HepG2 (cell line): Measurements from ENCODE around the gene SRRT. TPM values are rescaled to one million over a fixed set of nuclear protein-coding genes. Genes with fewer than 3 reads are reported as not detected.

Experiments used
- AGO2 ChIP-seq: fragments of 200-400 bp; formaldehyde crosslinking; optimal IDR thresholded peaks from 2 replicates; pipeline ENCODE3; 2017; ENCODE audit warnings: mild to moderate bottlenecking, low read depth, low read length, moderate library complexity
- ELF1 ChIP-seq: sonication (generic); formaldehyde crosslinking; IDR thresholded peaks from 2 replicates; pipeline ENCODE4 v1.4.0; 2020; ENCODE audit warnings: missing genetic modification reagents
- FUBP1 ChIP-seq: sonication (generic); formaldehyde crosslinking; IDR thresholded peaks from 2 replicates; pipeline ENCODE4 v1.5.1; 2020; ENCODE audit warnings: missing genetic modification reagents, mild to moderate bottlenecking, borderline replicate concordance
- GLMP ChIP-seq: sonication (generic); formaldehyde crosslinking; IDR thresholded peaks from 2 replicates; pipeline ENCODE4 v1.9.0; 2021; ENCODE audit warnings: missing genetic modification reagents, mild to moderate bottlenecking, borderline replicate concordance
- MXD4 ChIP-seq: IDR thresholded peaks from 2 replicates; pipeline ENCODE4 v1.6.1; 2016; ENCODE audit warnings: mild to moderate bottlenecking, missing biosample characterization, missing genetic modification reagents
- PHF21A ChIP-seq: sonication (generic); formaldehyde crosslinking; IDR thresholded peaks from 2 replicates; pipeline ENCODE4 v1.5.0; 2020; ENCODE audit warnings: mild to moderate bottlenecking, missing genetic modification reagents
- SETDB1 ChIP-seq: sonication (generic); formaldehyde crosslinking; IDR thresholded peaks from 2 replicates; pipeline ENCODE4 v1.5.1; 2020; ENCODE audit warnings: missing genetic modification reagents, mild to moderate bottlenecking, borderline replicate concordance
- SRSF1 ChIP-seq: fragments of 200-400 bp; formaldehyde crosslinking; optimal IDR thresholded peaks from 2 replicates; pipeline ENCODE3; 2017; ENCODE audit warnings: mild to moderate bottlenecking, low read depth, low read length, moderate library complexity
- XBP1 ChIP-seq: sonication (generic); formaldehyde crosslinking; IDR thresholded peaks from 2 replicates; pipeline ENCODE4 v1.5.0; 2020; ENCODE audit warnings: missing genetic modification reagents
- YY1 ChIP-seq: IDR thresholded peaks from 2 replicates; pipeline ENCODE4 v1.6.1; 2011; ENCODE audit warnings: low read length, low read depth, moderate library complexity, mild to moderate bottlenecking; ENCODE audit not compliant: insufficient read depth, insufficient replicate concordance
- ZBTB49 ChIP-seq: sonication (generic); formaldehyde crosslinking; IDR thresholded peaks from 2 replicates; pipeline ENCODE4 v1.4.0; 2020; ENCODE audit warnings: missing genetic modification reagents, borderline replicate concordance
- ZFP41 ChIP-seq: sonication (generic); formaldehyde crosslinking; IDR thresholded peaks from 2 replicates; pipeline ENCODE4 v1.4.0; 2020; ENCODE audit warnings: mild to moderate bottlenecking, missing genetic modification reagents, borderline replicate concordance
- ZNF274 ChIP-seq: sonication (generic); formaldehyde crosslinking; IDR thresholded peaks from 2 replicates; pipeline ENCODE4 v1.5.1; 2020; ENCODE audit warnings: mild to moderate bottlenecking, missing genetic modification reagents
- ZNF746 ChIP-seq: sonication (generic); formaldehyde crosslinking; IDR thresholded peaks from 2 replicates; pipeline ENCODE4 v1.8.0; 2022; ENCODE audit warnings: mild to moderate bottlenecking, missing genetic modification reagents
- ZNF770 ChIP-seq: sonication (generic); formaldehyde crosslinking; IDR thresholded peaks from 2 replicates; pipeline ENCODE4 v1.5.0; 2020; ENCODE audit warnings: mild to moderate bottlenecking, missing genetic modification reagents
- polyA plus RNA-seq, 8 experiments: library from polyadenylated mRNA; depleted of rRNA in 3 of 8; stranded (reverse) in 7 of 8; unstranded in 1 of 8; fragments of >200 nt; fragmentation: Illumina TruSeq in 4 of 8; extraction: Trizol in 4 of 8; gene quantifications; 2 replicates each; pipeline versions ENCODE4 v1.2.1 to v1.2.3, GENCODE V29; 2011 to 2016; ENCODE audit warnings: low read depth in 4 of 8, missing spikeins in 1 of 8, mixed read lengths in 1 of 8; ENCODE audit not compliant: insufficient read depth in 1 of 8
- total RNA-seq, 5 experiments: library from RNA; depleted of rRNA; stranded (reverse); fragments of >200 nt; fragmentation: Illumina TruSeq; extraction: Trizol; gene quantifications; 2 replicates each; pipeline ENCODE4 v1.2.3, GENCODE V29; 2016; ENCODE audit warnings: low read depth in 1 of 5

The SRRT gene
- total and polyA plus RNA-seq, 2 of the 13 experiments (the other 11 are each of a cell fraction or from before 2014, with no cell fraction given), result 26.2 to 106 TPM

GRCh38 chr7:100888988-100889750 is 14.3 kb downstream of the SRRT start, which contains the start of gene UFSP1 (continued):
- TF ChIP-seq MXD4, result peak; percentile 93
- peak; percentile 72; the same call in 1 of the 2 replicates for TF ChIP-seq XBP1 (CRISPR knock-in tag)
- peak; percentile 63 for TF ChIP-seq SRSF1
- TF ChIP-seq ZFP41 (CRISPR knock-in tag), result peak; percentile 84; the same call in 1 of the 2 replicates
- TF ChIP-seq ZNF746 (CRISPR knock-in tag), result peak; percentile 48; the same call in 1 of the 2 replicates
- no peak for TF ChIP-seq FUBP1
- 0 out of 2 replicates have a peak, but pooled peaks have one; percentile 29 for TF ChIP-seq PHF21A (CRISPR knock-in tag)
- TF ChIP-seq ZNF770 (CRISPR knock-in tag), result peak; percentile 47; the same call in 1 of the 2 replicates
- TF ChIP-seq YY1, result peak; percentile 10
- TF ChIP-seq ZBTB49, result peak; percentile 77; the same call in 1 of the 2 replicates
- TF ChIP-seq AGO2, result peak; percentile 98
- TF ChIP-seq SETDB1 (CRISPR knock-in tag), result no peak
- peak; percentile 69 for TF ChIP-seq ZNF274 (CRISPR knock-in tag)
- no peak for TF ChIP-seq ELF1 (CRISPR knock-in tag)
- TF ChIP-seq GLMP, result 0 out of 2 replicates have a peak, but pooled peaks have one; percentile 84
